Neural crest cell (in vitro differentiated cells): ENCODE results near the gene CDH16. TPM values are rescaled to one million over a fixed set of nuclear protein-coding genes. Genes with fewer than 3 reads are reported as not detected.

Source experiments
- DNase-seq: peaks from one replicate; pipeline ENCODE4 v3.0.0; 2021; ENCODE audit warnings: low read depth, mixed read lengths, low spot score
- H3K27ac Mint-ChIP-seq: one replicate; pipeline ENCODE4 v1.8.0; 2021; ENCODE audit warnings: mild to moderate bottlenecking, mixed read lengths; ENCODE audit not compliant: unreplicated experiment
- H3K27me3 Mint-ChIP-seq: 2 replicates; pipeline ENCODE4 v1.8.0; 2021; ENCODE audit warnings: low read depth, mild to moderate bottlenecking, mixed read lengths
- H3K36me3 Mint-ChIP-seq: 2 replicates; pipeline ENCODE4 v1.8.0; 2021; ENCODE audit warnings: low read depth, mild to moderate bottlenecking, mixed read lengths
- H3K4me1 Mint-ChIP-seq: 2 replicates; pipeline ENCODE4 v1.8.0; 2021; ENCODE audit warnings: mixed read lengths
- H3K4me3 Mint-ChIP-seq: one replicate; pipeline ENCODE4 v1.8.0; 2021; ENCODE audit warnings: mild to moderate bottlenecking, mixed read lengths
- H3K9me3 Mint-ChIP-seq: 2 replicates; pipeline ENCODE4 v1.8.0; 2021; ENCODE audit warnings: mixed read lengths
- total RNA-seq: library from RNA; stranded (reverse); gene quantifications from 2 replicates; pipeline ENCODE4 v1.2.1, GENCODE V29; 2021
- TF ChIP-seq, protein P1 (sequence below): fragments of 200-600 bp; sonication (generic); conservative IDR thresholded peaks from 2 replicates; pipeline ENCODE4 v1.5.0; 2021; ENCODE audit warnings: antibody characterized with exemption, mild to moderate bottlenecking

CDH16 gene
- total RNA-seq, 1 donor from 2014 or later = not detected

DNA sequence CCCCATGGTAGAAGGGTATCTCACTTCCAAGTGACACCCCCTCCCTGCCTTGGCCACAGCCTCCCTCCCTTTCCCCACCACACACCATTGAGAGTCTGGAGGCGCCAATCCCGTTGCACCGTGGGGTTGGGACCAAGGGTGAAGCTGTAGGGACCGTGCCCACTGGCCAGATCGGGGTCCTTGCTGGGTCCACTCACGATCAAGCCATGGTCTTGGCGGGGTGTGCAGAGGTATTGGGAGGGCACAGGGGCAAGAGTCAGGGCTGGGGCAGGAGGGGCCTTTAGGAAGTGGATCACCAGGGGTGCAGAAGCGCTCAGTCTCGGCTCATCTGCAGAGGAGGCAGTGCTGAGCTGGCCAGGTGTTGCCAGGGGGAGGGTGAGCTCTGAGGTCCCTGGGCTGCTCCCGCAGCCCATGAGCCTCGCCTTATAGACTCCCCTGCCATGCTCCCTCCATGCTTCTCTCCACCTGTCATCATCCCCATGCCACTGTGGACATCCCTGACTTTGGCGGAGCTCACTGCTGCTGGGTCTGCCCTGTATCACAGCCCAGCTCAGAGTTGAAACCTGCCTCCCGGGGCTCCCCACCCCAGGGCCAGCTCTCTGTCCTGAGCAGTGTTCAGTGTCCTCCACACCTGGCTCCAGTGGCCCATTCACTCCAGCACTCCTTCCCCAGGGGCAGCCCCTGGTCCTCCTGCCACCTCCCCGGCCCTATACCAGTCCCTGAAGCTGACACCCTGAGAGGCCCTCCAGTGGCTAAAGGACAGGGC is 8.3 kb downstream of the CDH16 start:
- Mint-ChIP-seq H3K9me3 (no peaks in the 10 kb centered on the region), H3K4me1 (peaks cover 7% of the 10 kb centered on the region), H3K27me3 (peaks cover 5% of the 10 kb centered on the region), H3K4me3 (no peak overlapping the region), H3K36me3 (no peaks in the 10 kb centered on the region), H3K27ac (no peak overlapping the region)
- no peak for DNase-seq
- TF ChIP-seq, protein P1, sequence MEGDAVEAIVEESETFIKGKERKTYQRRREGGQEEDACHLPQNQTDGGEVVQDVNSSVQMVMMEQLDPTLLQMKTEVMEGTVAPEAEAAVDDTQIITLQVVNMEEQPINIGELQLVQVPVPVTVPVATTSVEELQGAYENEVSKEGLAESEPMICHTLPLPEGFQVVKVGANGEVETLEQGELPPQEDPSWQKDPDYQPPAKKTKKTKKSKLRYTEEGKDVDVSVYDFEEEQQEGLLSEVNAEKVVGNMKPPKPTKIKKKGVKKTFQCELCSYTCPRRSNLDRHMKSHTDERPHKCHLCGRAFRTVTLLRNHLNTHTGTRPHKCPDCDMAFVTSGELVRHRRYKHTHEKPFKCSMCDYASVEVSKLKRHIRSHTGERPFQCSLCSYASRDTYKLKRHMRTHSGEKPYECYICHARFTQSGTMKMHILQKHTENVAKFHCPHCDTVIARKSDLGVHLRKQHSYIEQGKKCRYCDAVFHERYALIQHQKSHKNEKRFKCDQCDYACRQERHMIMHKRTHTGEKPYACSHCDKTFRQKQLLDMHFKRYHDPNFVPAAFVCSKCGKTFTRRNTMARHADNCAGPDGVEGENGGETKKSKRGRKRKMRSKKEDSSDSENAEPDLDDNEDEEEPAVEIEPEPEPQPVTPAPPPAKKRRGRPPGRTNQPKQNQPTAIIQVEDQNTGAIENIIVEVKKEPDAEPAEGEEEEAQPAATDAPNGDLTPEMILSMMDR = no peak

DNA sequence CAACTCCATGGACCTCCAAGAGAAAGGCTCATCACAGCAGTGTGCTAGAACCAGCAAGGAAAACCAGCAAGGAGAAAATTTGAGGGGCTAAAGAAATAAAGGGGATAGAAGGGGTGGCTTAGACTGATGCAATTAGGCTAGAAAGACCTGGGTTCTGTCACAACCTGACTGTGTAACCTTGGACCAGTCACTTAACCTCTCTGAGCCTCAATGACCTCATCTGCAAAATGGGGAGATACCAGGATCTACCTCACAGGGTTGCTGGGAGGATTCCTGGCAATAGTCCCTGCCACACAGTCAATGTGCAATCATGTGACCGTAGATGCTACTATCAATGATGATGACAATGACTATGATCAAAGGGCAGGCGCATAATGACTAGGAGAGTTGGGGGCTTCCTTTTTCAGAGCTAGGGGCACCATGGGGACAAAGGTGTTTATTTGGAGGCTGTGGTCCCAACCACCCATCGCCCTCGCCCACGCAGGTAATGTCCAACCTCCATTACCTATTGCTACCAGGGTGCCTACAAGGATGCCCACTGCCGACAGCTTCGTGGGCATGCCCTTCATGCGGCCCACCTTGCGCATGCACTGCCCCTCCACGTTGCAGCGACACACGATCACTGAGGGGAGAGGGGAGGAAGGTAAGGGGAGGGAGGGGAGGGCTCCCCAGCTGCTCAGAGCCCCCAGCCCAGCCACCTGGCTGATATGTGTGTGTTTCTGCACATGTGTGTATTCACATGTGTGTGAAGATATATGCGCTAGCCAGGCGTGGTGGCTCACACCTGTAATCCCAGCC is 9.7 kb downstream of the CDH16 start:
- no peak overlapping the region for H3K4me3 Mint-ChIP-seq
- TF ChIP-seq, protein P1 = no peak
- peaks cover 7% of the 10 kb centered on the region for H3K4me1 Mint-ChIP-seq
- H3K27me3 Mint-ChIP-seq = peaks cover 5% of the 10 kb centered on the region
- no peak overlapping the region for H3K27ac Mint-ChIP-seq
- H3K36me3 Mint-ChIP-seq = no peaks in the 10 kb centered on the region
- no peak for DNase-seq
- no peaks in the 10 kb centered on the region for H3K9me3 Mint-ChIP-seq

DNA sequence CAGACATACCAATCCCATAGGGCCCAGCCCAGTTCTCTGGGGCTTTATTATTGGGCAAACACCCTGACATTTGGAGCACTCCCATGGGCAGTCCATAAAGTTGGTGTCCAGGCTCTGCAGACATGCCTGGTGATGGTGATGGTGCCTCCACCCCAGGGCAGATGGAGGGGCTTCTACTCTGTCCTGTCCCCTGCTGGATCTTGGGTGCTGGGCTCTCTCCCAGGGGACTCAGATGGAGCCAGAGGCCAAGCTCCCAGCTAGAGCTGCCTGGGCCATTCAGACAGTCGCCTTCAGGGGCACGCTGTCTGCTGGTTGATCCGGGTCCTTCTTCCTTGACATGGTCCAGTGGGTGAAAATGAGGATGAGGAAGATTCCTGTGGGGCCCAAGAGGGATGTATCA is 10.6 kb downstream of the CDH16 start:
- H3K27ac Mint-ChIP-seq = no peak overlapping the region
- no peaks in the 10 kb centered on the region for H3K9me3 Mint-ChIP-seq
- TF ChIP-seq, protein P1 = no peak
- H3K36me3 Mint-ChIP-seq = no peaks in the 10 kb centered on the region
- peaks cover 5% of the 10 kb centered on the region for H3K27me3 Mint-ChIP-seq
- no peaks in the 10 kb centered on the region for H3K4me1 Mint-ChIP-seq
- no peak for DNase-seq
- no peak overlapping the region for H3K4me3 Mint-ChIP-seq

DNA sequence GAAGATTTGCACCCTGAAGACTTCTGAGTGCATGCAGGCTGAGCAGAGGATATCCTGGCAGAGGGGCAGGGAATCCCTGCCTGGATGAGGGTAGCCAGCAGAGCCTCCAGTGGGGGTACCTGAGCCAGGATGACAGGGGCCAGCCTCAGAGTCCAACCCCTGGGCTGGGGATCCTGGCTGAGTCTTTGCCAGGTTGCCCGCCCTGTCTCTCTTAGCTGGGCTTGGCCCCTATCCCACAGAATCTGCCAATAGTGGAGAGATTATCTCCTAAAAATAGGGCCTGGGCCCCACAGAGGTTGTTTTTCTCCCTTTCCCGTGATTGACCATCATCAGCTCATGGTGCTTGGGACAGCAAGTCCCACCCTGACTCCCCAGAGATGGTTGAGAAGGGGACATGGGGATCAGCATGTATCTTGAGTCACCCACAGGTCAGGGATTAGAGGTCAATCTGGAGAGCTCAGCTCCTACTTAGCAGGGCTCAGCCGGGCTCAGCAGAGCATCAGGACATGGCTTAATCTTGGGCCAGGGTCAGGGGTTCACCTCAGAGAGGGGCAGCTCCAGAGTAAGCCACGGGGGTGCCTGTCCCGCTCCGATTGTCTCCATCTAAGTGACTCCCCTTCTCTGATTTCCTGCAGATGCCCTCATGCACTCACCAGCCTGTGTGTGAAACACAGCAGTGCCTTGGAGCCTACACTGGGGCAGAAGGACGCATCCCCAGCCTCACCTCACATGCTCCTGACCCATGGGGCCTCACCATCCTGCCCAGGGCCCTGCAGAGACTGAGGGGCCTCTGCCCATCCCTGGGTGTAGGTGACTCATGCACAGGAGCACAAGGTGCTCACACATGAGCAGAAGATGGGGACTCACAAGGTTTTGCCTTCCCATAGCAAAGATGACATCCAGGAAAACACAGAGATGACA is 11.5 kb downstream of the CDH16 start:
- TF ChIP-seq, protein P1 = no peak
- DNase-seq = no peak
- H3K4me3 Mint-ChIP-seq = no peak overlapping the region

More for the DNA sequence above, 11.5 kb downstream of the CDH16 start:
- Mint-ChIP-seq H3K27ac (no peak overlapping the region), H3K4me1 (no peaks in the 10 kb centered on the region), H3K36me3 (no peaks in the 10 kb centered on the region), H3K27me3 (peaks cover 5% of the 10 kb centered on the region), H3K9me3 (no peaks in the 10 kb centered on the region)
